Natural killer cell (primary cell): Measurements from ENCODE around the gene UMPS. TPM values are rescaled to one million over a fixed set of nuclear protein-coding genes. Genes with fewer than 3 reads are reported as not detected.

ENCODE experiments used
- ATAC-seq, 3 donors: fragments of 150-1000 bp in 2 of 3; fragments of 200-7000 bp in 1 of 3; cut with Tn5 transposase; 1 replicate in 1 of 3; 2 replicates in 2 of 3; pipeline ENCODE4 v1.10.0; 2021; ENCODE audit warnings: mild to moderate bottlenecking in 2 of 3, moderate library complexity in 2 of 3
- DNase-seq, 2 donors: peaks; one replicate each; pipeline versions ENCODE4 v3.0.0 to v3.0.0-alpha.2; 2013 to 2021; ENCODE audit warnings: mixed read lengths in 1 of 2
- H3K27ac ChIP-seq: one replicate; pipeline ENCODE4 v1.5.1; 2013; ENCODE audit warnings: mild to moderate bottlenecking, low read length
- H3K27me3 ChIP-seq: one replicate; pipeline ENCODE4 v1.6.1; 2013; ENCODE audit warnings: low read length; ENCODE audit not compliant: control insufficient read depth, insufficient read depth
- H3K36me3 ChIP-seq: one replicate; pipeline ENCODE4 v1.6.1; 2013; ENCODE audit warnings: low read length; ENCODE audit not compliant: control insufficient read depth, insufficient read depth
- H3K4me1 ChIP-seq: one replicate; pipeline ENCODE4 v1.6.1; 2013; ENCODE audit warnings: low read length; ENCODE audit not compliant: control insufficient read depth, insufficient read depth
- H3K4me3 ChIP-seq: one replicate; pipeline ENCODE4 v1.5.1; 2013; ENCODE audit warnings: low read length
- H3K9me3 ChIP-seq: one replicate; pipeline ENCODE4 v1.6.1; 2013; ENCODE audit warnings: low read length; ENCODE audit not compliant: control insufficient read depth, insufficient read depth
- H3K27ac Mint-ChIP-seq, 2 donors: one replicate each; pipeline ENCODE4 v1.8.0; 2022; ENCODE audit warnings: mild to moderate bottlenecking in 2 of 2, mixed read lengths in 2 of 2, moderate library complexity in 1 of 2
- H3K27me3 Mint-ChIP-seq, 2 donors: one replicate each; pipeline ENCODE4 v1.8.0; 2022; ENCODE audit warnings: low read depth in 2 of 2, mixed read lengths in 2 of 2
- H3K36me3 Mint-ChIP-seq: one replicate; pipeline ENCODE4 v1.8.0; 2022; ENCODE audit warnings: mixed read lengths
- H3K4me1 Mint-ChIP-seq, 2 donors: one replicate each; pipeline ENCODE4 v1.8.0; 2022; ENCODE audit warnings: mixed read lengths in 2 of 2
- H3K4me3 Mint-ChIP-seq: one replicate; pipeline ENCODE4 v1.8.0; 2022; ENCODE audit warnings: mild to moderate bottlenecking, moderate library complexity, mixed read lengths
- H3K9me3 Mint-ChIP-seq, 2 donors: one replicate each; pipeline ENCODE4 v1.8.0; 2022; ENCODE audit warnings: mixed read lengths in 2 of 2
- CTCF ChIP-seq: fragments of 200-600 bp; IDR thresholded peaks from one replicate; pipeline ENCODE4 v1.8.0; 2022; ENCODE audit warnings: antibody characterized with exemption
- WGBS: methylation state at CpG from one replicate; pipeline ENCODE4 v1.1.7; 2013; ENCODE audit warnings: missing lambda C conversion rate; ENCODE audit not compliant: insufficient coverage; 5-methylcytosine and 5-hydroxymethylcytosine counted together
- intact Hi-C: fragments of 100-400 bp; cut with micrococcal nuclease; formaldehyde crosslinking; loops from one replicate; pipeline ENCODE4 v1.14.2; 2022
- total RNA-seq, 4 donors: library from RNA; stranded (reverse); fragments of 120-200 nt in 1 of 4; gene quantifications; one replicate each; pipeline versions ENCODE4 v1.2.3 to v1.2.4, GENCODE V29; 2013 to 2022

UMPS gene
- total RNA-seq, 3 donors from 2014 or later (not counting 1 experiment from before 2014, with no cell fraction given) = 9.1 to 21.2 (median 12.2) TPM

- intact Hi-C loops = no loop called here
- H3K4me3 ChIP-seq = no peak overlapping the region
- H3K27ac ChIP-seq = no peak overlapping the region
- Mint-ChIP-seq H3K4me1 (peaks cover 23 to 46% of the 10 kb centered on the region in 2 donors), H3K4me3 (no peak overlapping the region), H3K9me3 (no peaks in the 10 kb centered on the region), H3K27ac (no peak overlapping the region), H3K36me3 (no peaks in the 10 kb centered on the region), H3K27me3 (peaks cover 0 to 12% of the 10 kb centered on the region in 2 donors)
- H3K27me3 ChIP-seq = no peaks in the 10 kb centered on the region
- WGBS = 92% methylated on average over 9 of the region's 9 CpGs
- DNase-seq (no peak), ATAC-seq (no peak)
- TF ChIP-seq CTCF = no peak
- peaks cover 34% of the 10 kb centered on the region for H3K4me1 ChIP-seq
- H3K9me3 ChIP-seq = no peaks in the 10 kb centered on the region
- H3K36me3 ChIP-seq = no peaks in the 10 kb centered on the region
Measured at GRCh38 chr3:124779751-124780191, 49.5 kb downstream of the UMPS start.

GRCh38 chr3:124780356-124780755 is 50.1 kb downstream of the UMPS start:
- Histone ChIP-seq H3K9me3 (no peaks in the 10 kb centered on the region), H3K27me3 (no peaks in the 10 kb centered on the region), H3K36me3 (no peaks in the 10 kb centered on the region), H3K4me1 (peaks cover 39% of the 10 kb centered on the region), H3K27ac (no peak overlapping the region), H3K4me3 (no peak overlapping the region)
- 69% methylated on average over 7 of the region's 8 CpGs for WGBS
- H3K4me1 Mint-ChIP-seq = peaks cover 28 to 52% of the 10 kb centered on the region in 2 donors
- H3K27ac Mint-ChIP-seq = no peak overlapping the region
- ATAC-seq = no peak
- intact Hi-C loops = no loop called here
- no peaks in the 10 kb centered on the region for H3K9me3 Mint-ChIP-seq
- H3K36me3 Mint-ChIP-seq = no peaks in the 10 kb centered on the region
- peaks cover 0 to 11% of the 10 kb centered on the region in 2 donors for H3K27me3 Mint-ChIP-seq
- no peak for DNase-seq
- TF ChIP-seq CTCF = no peak
- H3K4me3 Mint-ChIP-seq = no peak overlapping the region

GRCh38 chr3:124780761-124781475 is 50.7 kb downstream of the UMPS start:
- intact Hi-C loops = no loop called here
- Histone ChIP-seq H3K4me3 (no peak overlapping the region), H3K4me1 (peaks cover 44% of the 10 kb centered on the region), H3K27ac (no peak overlapping the region), H3K9me3 (no peaks in the 10 kb centered on the region), H3K36me3 (no peaks in the 10 kb centered on the region), H3K27me3 (no peaks in the 10 kb centered on the region)
- H3K27me3 Mint-ChIP-seq = peaks cover 0 to 11% of the 10 kb centered on the region in 2 donors
- DNase-seq = no peak
- peaks cover 34 to 58% of the 10 kb centered on the region in 2 donors for H3K4me1 Mint-ChIP-seq
- TF ChIP-seq CTCF = no peak
- no peak overlapping the region for H3K27ac Mint-ChIP-seq
- no peak overlapping the region for H3K4me3 Mint-ChIP-seq
- no peak for ATAC-seq
- 60% methylated on average over 13 of the region's 15 CpGs for WGBS
- H3K9me3 Mint-ChIP-seq = no peaks in the 10 kb centered on the region
- no peaks in the 10 kb centered on the region for H3K36me3 Mint-ChIP-seq
